ENCODE measurements around the gene IFNL1.
"Not testable (repeated sequence)": the region's sequence is repeated elsewhere in the genome, so short reads cannot be mapped to it uniquely, and the experiment has no call there.

Gene IFNL1

GRCh38 chr19:39296055-39296645 is at the start of gene IFNL1:
IFNL1 (plus strand) TSS chr19:39296407; CDS start chr19:39296422, 15 bp downstream.
- no peak for DNase-seq (ENCODE audit: low spot score)

GRCh38 chr19:39246951-39247669 is 49.1 kb upstream of the IFNL1 start:
- DNase-seq (ENCODE audit: low spot score), result no peak

- no peak for DNase-seq (ENCODE audit: low spot score)
These were observed 48.2 kb upstream of the IFNL1 start for GRCh38 chr19:39247701-39248664.

- DNase-seq (ENCODE audit: low spot score), result no peak
These were observed 47.4 kb upstream of the IFNL1 start, which contains the start of gene IFNL4 for GRCh38 chr19:39248806-39249205. IFNL4 (minus strand) TSS chr19:39248856.

GRCh38 chr19:39251081-39251480 is 45.1 kb upstream of the IFNL1 start:
- DNase-seq (ENCODE audit: low spot score), result no peak

- no peak for DNase-seq (ENCODE audit: low spot score)
These were observed 44.4 kb upstream of the IFNL1 start for GRCh38 chr19:39251846-39252245.

GRCh38 chr19:39252458-39252857 is 43.7 kb upstream of the IFNL1 start:
- no peak for DNase-seq (ENCODE audit: low spot score)

GRCh38 chr19:39253374-39254149 is 42.6 kb upstream of the IFNL1 start:
- no peak for DNase-seq (ENCODE audit: low spot score)

- DNase-seq (ENCODE audit: low spot score), result no peak
These were observed 41.5 kb upstream of the IFNL1 start for GRCh38 chr19:39254531-39255345.

- DNase-seq (ENCODE audit: low spot score), result no peak
These were observed 39.0 kb upstream of the IFNL1 start for GRCh38 chr19:39257227-39257626.

GRCh38 chr19:39261704-39262103 is 34.5 kb upstream of the IFNL1 start:
- DNase-seq (ENCODE audit: low spot score), result no peak

GRCh38 chr19:39262496-39262895 is 33.7 kb upstream of the IFNL1 start:
- no peak for DNase-seq (ENCODE audit: low spot score)

GRCh38 chr19:39263912-39264305 is 32.3 kb upstream of the IFNL1 start:
- DNase-seq (ENCODE audit: low spot score), result no peak

- no peak for DNase-seq (ENCODE audit: low spot score)
These were observed 31.6 kb upstream of the IFNL1 start for GRCh38 chr19:39264306-39265290.

- DNase-seq (ENCODE audit: low spot score), result no peak
These were observed 30.8 kb upstream of the IFNL1 start for GRCh38 chr19:39265321-39265916.

- DNase-seq (ENCODE audit: low spot score), result not testable (repeated sequence)
These were observed 28.1 kb upstream of the IFNL1 start, which contains the start of gene IFNL2 for GRCh38 chr19:39268085-39268484. IFNL2 (plus strand) TSS chr19:39268396; CDS start chr19:39268569, 173 bp downstream.

GRCh38 chr19:39268531-39269223 is 27.5 kb upstream of the IFNL1 start:
- DNase-seq (ENCODE audit: low spot score), result not testable (repeated sequence)

- DNase-seq (ENCODE audit: low spot score), result not testable (repeated sequence)
These were observed 26.8 kb upstream of the IFNL1 start for GRCh38 chr19:39269369-39269768.

All from kidney capillary endothelial cell (primary cell).